ENCODE results near the gene PRICKLE1. TPM values are rescaled to one million over a fixed set of nuclear protein-coding genes. Genes with fewer than 3 reads are reported as not detected.

Gene PRICKLE1
- polyA plus RNA-seq, 1 donor from 2014 or later, result 20.6 TPM

DNA sequence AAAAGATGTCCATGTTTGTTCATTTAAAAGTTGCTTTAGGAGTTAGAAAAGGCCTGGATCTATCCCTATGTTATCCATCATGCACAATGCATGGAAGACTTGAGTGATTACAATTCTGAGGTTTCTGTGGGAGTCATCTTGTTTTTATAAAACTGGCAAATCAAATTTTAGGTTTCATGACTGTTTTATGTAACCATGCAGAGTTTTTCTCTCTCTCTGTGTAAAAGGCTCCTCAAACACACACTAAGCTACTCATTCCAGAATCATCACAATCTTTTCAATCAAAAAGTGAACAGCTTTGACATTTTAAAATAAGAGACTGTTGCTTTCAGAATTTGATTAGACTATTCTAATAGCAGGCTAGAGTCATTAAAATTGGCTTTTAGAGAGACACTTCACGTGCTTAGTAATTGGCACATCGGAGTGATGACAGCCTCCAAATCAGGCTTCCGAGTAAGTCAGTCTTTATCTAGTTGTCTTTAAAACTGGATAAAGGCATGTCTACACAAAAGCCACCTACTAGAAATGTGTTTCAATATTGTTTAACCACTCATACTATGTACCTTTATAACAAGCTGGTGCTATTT lies 31.9 kb downstream of the PRICKLE1 start:
- TF ChIP-seq, protein P1, sequence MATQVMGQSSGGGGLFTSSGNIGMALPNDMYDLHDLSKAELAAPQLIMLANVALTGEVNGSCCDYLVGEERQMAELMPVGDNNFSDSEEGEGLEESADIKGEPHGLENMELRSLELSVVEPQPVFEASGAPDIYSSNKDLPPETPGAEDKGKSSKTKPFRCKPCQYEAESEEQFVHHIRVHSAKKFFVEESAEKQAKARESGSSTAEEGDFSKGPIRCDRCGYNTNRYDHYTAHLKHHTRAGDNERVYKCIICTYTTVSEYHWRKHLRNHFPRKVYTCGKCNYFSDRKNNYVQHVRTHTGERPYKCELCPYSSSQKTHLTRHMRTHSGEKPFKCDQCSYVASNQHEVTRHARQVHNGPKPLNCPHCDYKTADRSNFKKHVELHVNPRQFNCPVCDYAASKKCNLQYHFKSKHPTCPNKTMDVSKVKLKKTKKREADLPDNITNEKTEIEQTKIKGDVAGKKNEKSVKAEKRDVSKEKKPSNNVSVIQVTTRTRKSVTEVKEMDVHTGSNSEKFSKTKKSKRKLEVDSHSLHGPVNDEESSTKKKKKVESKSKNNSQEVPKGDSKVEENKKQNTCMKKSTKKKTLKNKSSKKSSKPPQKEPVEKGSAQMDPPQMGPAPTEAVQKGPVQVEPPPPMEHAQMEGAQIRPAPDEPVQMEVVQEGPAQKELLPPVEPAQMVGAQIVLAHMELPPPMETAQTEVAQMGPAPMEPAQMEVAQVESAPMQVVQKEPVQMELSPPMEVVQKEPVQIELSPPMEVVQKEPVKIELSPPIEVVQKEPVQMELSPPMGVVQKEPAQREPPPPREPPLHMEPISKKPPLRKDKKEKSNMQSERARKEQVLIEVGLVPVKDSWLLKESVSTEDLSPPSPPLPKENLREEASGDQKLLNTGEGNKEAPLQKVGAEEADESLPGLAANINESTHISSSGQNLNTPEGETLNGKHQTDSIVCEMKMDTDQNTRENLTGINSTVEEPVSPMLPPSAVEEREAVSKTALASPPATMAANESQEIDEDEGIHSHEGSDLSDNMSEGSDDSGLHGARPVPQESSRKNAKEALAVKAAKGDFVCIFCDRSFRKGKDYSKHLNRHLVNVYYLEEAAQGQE (IDR thresholded peaks at IDR 0.05; ENCODE audit: borderline replicate concordance), result peak; percentile 18
- TF ChIP-seq EP300 (conservative IDR thresholded peaks at IDR 0.05; ENCODE audit: poor library complexity, severe bottlenecking), result peak; percentile 81
- TF ChIP-seq, protein P2, sequence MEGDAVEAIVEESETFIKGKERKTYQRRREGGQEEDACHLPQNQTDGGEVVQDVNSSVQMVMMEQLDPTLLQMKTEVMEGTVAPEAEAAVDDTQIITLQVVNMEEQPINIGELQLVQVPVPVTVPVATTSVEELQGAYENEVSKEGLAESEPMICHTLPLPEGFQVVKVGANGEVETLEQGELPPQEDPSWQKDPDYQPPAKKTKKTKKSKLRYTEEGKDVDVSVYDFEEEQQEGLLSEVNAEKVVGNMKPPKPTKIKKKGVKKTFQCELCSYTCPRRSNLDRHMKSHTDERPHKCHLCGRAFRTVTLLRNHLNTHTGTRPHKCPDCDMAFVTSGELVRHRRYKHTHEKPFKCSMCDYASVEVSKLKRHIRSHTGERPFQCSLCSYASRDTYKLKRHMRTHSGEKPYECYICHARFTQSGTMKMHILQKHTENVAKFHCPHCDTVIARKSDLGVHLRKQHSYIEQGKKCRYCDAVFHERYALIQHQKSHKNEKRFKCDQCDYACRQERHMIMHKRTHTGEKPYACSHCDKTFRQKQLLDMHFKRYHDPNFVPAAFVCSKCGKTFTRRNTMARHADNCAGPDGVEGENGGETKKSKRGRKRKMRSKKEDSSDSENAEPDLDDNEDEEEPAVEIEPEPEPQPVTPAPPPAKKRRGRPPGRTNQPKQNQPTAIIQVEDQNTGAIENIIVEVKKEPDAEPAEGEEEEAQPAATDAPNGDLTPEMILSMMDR (IDR thresholded peaks at IDR 0.05; ENCODE audit: poor library complexity, severe bottlenecking), result no peak
- peak overlapping the region; percentile 25 for H3K27ac ChIP-seq (ENCODE audit: low read length)
- no peak overlapping the region for H3K9ac ChIP-seq (ENCODE audit: low read length)
- H3K4me3 ChIP-seq (ENCODE audit: low read length), result peak overlapping the region; percentile 20
- no peaks in the 10 kb centered on the region for H3K27me3 ChIP-seq (ENCODE audit: insufficient read depth, low read depth, low read length)
- H3F3A ChIP-seq (ENCODE audit: insufficient read depth, low read length, poor library complexity, severe bottlenecking), result peaks cover 3% of the 10 kb centered on the region
- no peaks in the 10 kb centered on the region for H3K79me2 ChIP-seq (replicated peaks; ENCODE audit: insufficient read depth, low read length)
- no peaks in the 10 kb centered on the region for H4K20me1 ChIP-seq (ENCODE audit: insufficient read depth)
- no peaks in the 10 kb centered on the region for H3K9me3 ChIP-seq (ENCODE audit: low read length)
- H2AFZ ChIP-seq (ENCODE audit: low read depth, low read length), result no peak overlapping the region
- H3K9me2 ChIP-seq (ENCODE audit: insufficient read depth, low read length), result no peaks in the 10 kb centered on the region
- peak overlapping the region; percentile 23 for H3K4me2 ChIP-seq (ENCODE audit: low read length)
- H3K36me3 ChIP-seq (ENCODE audit: insufficient read depth, low read length), result no peaks in the 10 kb centered on the region

DNA sequence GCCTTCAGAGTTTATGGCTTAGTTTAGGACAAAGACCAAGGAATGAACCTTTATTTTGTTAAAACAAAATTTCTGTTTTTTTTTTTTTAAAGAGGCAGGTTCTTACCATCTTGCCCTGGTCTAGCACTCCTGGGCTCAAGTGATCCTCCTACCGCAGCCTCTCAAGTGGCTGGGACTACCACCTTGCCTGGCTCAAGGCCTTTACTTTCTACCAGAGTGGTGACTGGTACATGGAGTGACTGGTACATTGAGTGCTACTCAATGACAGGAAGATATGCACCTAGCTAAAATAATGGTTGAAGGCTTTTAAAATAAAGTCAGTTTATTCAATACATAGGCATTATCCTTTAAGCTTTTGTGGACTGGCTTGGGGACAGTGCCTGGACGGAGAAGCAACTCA lies 32.6 kb downstream of the PRICKLE1 start:
- no peaks in the 10 kb centered on the region for H3K79me2 ChIP-seq (replicated peaks; ENCODE audit: insufficient read depth, low read length)

More for the DNA sequence above, 32.6 kb downstream of the PRICKLE1 start:
- no peak overlapping the region for H2AFZ ChIP-seq (ENCODE audit: low read depth, low read length)
- H3K36me3 ChIP-seq (ENCODE audit: insufficient read depth, low read length), result no peaks in the 10 kb centered on the region
- H3K27ac ChIP-seq (ENCODE audit: low read length), result peak overlapping the region; percentile 19
- no peak for TF ChIP-seq EZH2 (IDR thresholded peaks at IDR 0.05; ENCODE audit: borderline replicate concordance, insufficient read depth, low read length, poor library complexity, severe bottlenecking)
- no peak for TF ChIP-seq RAD21 (conservative IDR thresholded peaks at IDR 0.05)
- TF ChIP-seq POLR2AphosphoS5 (IDR thresholded peaks at IDR 0.05), result no peak
- no peak for TF ChIP-seq SMC3 (conservative IDR thresholded peaks at IDR 0.05; ENCODE audit: poor library complexity)
- TF ChIP-seq, protein P2 (IDR thresholded peaks at IDR 0.05; ENCODE audit: poor library complexity, severe bottlenecking), result no peak
- TF ChIP-seq, protein P1 (IDR thresholded peaks at IDR 0.05; ENCODE audit: borderline replicate concordance), result no peak
- no peak for TF ChIP-seq MXI1 (conservative IDR thresholded peaks at IDR 0.05; ENCODE audit: poor library complexity, severe bottlenecking)
- no peak for TF ChIP-seq EP300 (conservative IDR thresholded peaks at IDR 0.05; ENCODE audit: poor library complexity, severe bottlenecking)
- no peak for TF ChIP-seq TAF1 (IDR thresholded peaks at IDR 0.05; ENCODE audit: low read depth)
- no peaks in the 10 kb centered on the region for H4K20me1 ChIP-seq (ENCODE audit: insufficient read depth)
- H3K9me2 ChIP-seq (ENCODE audit: insufficient read depth, low read length), result no peaks in the 10 kb centered on the region
- H3K27me3 ChIP-seq (ENCODE audit: insufficient read depth, low read depth, low read length), result no peaks in the 10 kb centered on the region
- H3F3A ChIP-seq (ENCODE audit: insufficient read depth, low read length, poor library complexity, severe bottlenecking), result peaks cover 3% of the 10 kb centered on the region
- no peaks in the 10 kb centered on the region for H3K9me3 ChIP-seq (ENCODE audit: low read length)
- peak overlapping the region; percentile 23 for H3K4me2 ChIP-seq (ENCODE audit: low read length)
- H3K9ac ChIP-seq (ENCODE audit: low read length), result no peak overlapping the region
- H3K4me3 ChIP-seq (ENCODE audit: low read length), result peak overlapping the region; percentile 20
